Heart right ventricle (tissue), 16 donors: ENCODE data around the gene PLPP6. TPM values are rescaled to one million over a fixed set of nuclear protein-coding genes. Genes with fewer than 3 reads are reported as not detected.

ENCODE experiments used
- ATAC-seq, 8 donors: fragments of 200-7000 bp; cut with Tn5 transposase; one replicate each; pipeline ENCODE4 v1.9.1; 2020; ENCODE audit warnings: mild to moderate bottlenecking in 8 of 8, moderate library complexity in 8 of 8, moderate number of reproducible peaks in 1 of 8
- DNase-seq, 2 donors: peaks; one replicate each; pipeline ENCODE4 v3.0.0-alpha.2; 2020
- H3K27ac ChIP-seq, 10 donors: fragments of 200-600 bp; sonication (generic) in 2 of 10; one replicate each; pipeline versions ENCODE4 v1.5.0 to v1.8.0; 2020 to 2022; ENCODE audit warnings: mild to moderate bottlenecking in 3 of 10
- H3K27me3 ChIP-seq, 7 donors: fragments of 200-600 bp; one replicate each; pipeline ENCODE4 v1.8.0; 2021 to 2022; ENCODE audit warnings: mild to moderate bottlenecking in 2 of 7
- H3K36me3 ChIP-seq, 9 donors: fragments of 200-600 bp; sonication (generic) in 1 of 9; one replicate each; pipeline versions ENCODE4 v1.5.0 to v1.8.0; 2020 to 2022; ENCODE audit warnings: mild to moderate bottlenecking in 2 of 9
- H3K4me1 ChIP-seq, 9 donors: fragments of 200-600 bp; sonication (generic) in 1 of 9; one replicate each; pipeline versions ENCODE4 v1.5.0 to v1.8.0; 2020 to 2022; ENCODE audit warnings: mild to moderate bottlenecking in 4 of 9
- H3K4me3 ChIP-seq, 10 donors: fragments of 200-600 bp; sonication (generic) in 2 of 10; one replicate each; pipeline versions ENCODE4 v1.5.0 to v1.8.0; 2020 to 2022; ENCODE audit warnings: mild to moderate bottlenecking in 7 of 10, moderate library complexity in 2 of 10
- H3K9me3 ChIP-seq, 11 donors: fragments of 200-600 bp in 10 of 11; sonication (generic) in 2 of 11; one replicate each; pipeline versions ENCODE4 v1.5.0 to v1.8.0; 2013 to 2022; ENCODE audit warnings: mild to moderate bottlenecking in 2 of 11, control low read depth in 1 of 11, moderate library complexity in 1 of 11
- CTCF ChIP-seq, 9 donors: fragments of 200-600 bp; sonication (generic) in 2 of 9; IDR thresholded peaks; one replicate each; pipeline versions ENCODE4 v1.5.0 to v1.8.0; 2021 to 2022; ENCODE audit warnings: antibody characterized with exemption in 9 of 9, mild to moderate bottlenecking in 5 of 9, moderate library complexity in 1 of 9
- WGBS, 2 donors: extraction: QIAGEN DNeasy Blood & Tissue Kit; methylation state at CpG; one replicate each; pipeline ENCODE4 v1.1.7; 2013; ENCODE audit warnings: inconsistent platforms in 1 of 2; 5-methylcytosine and 5-hydroxymethylcytosine counted together
- intact Hi-C, 10 donors: fragments of 100-400 bp; cut with DNase I; formaldehyde crosslinking; loops; one replicate each; pipeline versions ENCODE4 v1.11.1 to v1.14.2; 2022
- polyA plus RNA-seq, 2 donors: library from polyadenylated mRNA; stranded (reverse); fragments of 200-250 nt; gene quantifications; one replicate each; pipeline ENCODE4 v1.2.3, GENCODE V29; 2013
- total RNA-seq, 10 donors: library from RNA; stranded (reverse); fragmentation: NEBNext Ultra II Directional in 3 of 10; extraction: Animal tissue kit (Norgen Biotek cat#: 25700) in 3 of 10; gene quantifications; one replicate each; pipeline versions ENCODE4 v1.2.1 to v1.2.4, GENCODE V29; 2021 to 2023
- donor health status: Arrhythmogenic right ventricular cardiomyopathy.
- donor health status: ischemic (EF 13 %, LVEDD 7.1; RV severe dilation, severe dysfunction).
- donor health status: healthy with polysubstance abuse.
- donor health status: DM: no; HTN: yes; CAD: no.
- donor health status: DM: no; HTN: no; CAD: no.
- donor health status: ischemic (EF 25% LVEDD 6.9; RV normal size, moderate dysfunction).
- donor health status: ischemic (EF 25% LVEDD 5.7; RV mildly dilated, moderate dysfunction).
- donor health status: healthy.
- donor health status: DM: yes; HTN: yes; CAD: no.
- donor health status: Ischemic cardiomyopathy.
- donor health status: ischemic (EF 35%, LVEDD 5.7; RV mildly dilated, moderate dysfunction).
- donor health status: nonischemic (EF 11% LVEDD 7.7; RV severe dilation, severe dysfunction).
- donor health status: DM: yes; HTN: yes; CAD: no.
- donor health status: PGD.
- donor health status: ischemic (EF 29% LVEDD 5.4; RV normal size, mild dysfunction).
- donor health status: nonischemic (EF 23%, LVEDD 6.1; RV moderate dilation, normal function).

PLPP6 gene
- total and polyA plus RNA-seq, 12 donors = 1.9 to 4.1 (median 2.5) TPM

GRCh38 chr9:4684820-4685219, 22.7 kb downstream of the PLPP6 start:
- Histone ChIP-seq H3K27ac (peak overlapping the region in 2 of 10 donors; percentile 31 to 64), H3K4me3 (no peak overlapping the region), H3K9me3 (no peaks in the 10 kb centered on the region), H3K36me3 (peaks cover 0 to 53% (median 10%) of the 10 kb centered on the region in 9 donors), H3K4me1 (peaks cover 0 to 88% (median 53%) of the 10 kb centered on the region in 9 donors), H3K27me3 (no peaks in the 10 kb centered on the region)
- ATAC-seq = no peak
- no peak for TF ChIP-seq CTCF (IDR thresholded peaks at IDR 0.05)
- intact Hi-C loops = loop anchor here in 4 of 10 donors (5.0 to 10.0 kb wide), 3 partner anchors 52 to 300 kb away; partner anchors contain the start of genes AK3 (in 3 of the 4) and JAK2 (in 1 of the 4)
- DNase-seq = no peak
- WGBS, 2 donors = 50 to 67% methylated on average over 4 of the region's 4 CpGs

- H3K4me3 ChIP-seq = no peak overlapping the region
- DNase-seq = no peak
- H3K9me3 ChIP-seq = no peaks in the 10 kb centered on the region
- ATAC-seq = peak in 6 of 8 donors; percentile 43 to 86 (median 72)
- H3K27ac ChIP-seq = peak overlapping the region in 9 of 10 donors; percentile 10 to 69 (median 44)
- intact Hi-C loops = loop anchor here in 2 of 10 donors (5.0 to 10.0 kb wide), 2 partner anchors 51 to 299 kb away; partner anchors contain the start of gene JAK2 (in 1 of the 2)
- WGBS, 2 donors = 36 to 46% methylated on average over 4 of the region's 4 CpGs
- H3K4me1 ChIP-seq = peaks cover 0 to 84% (median 50%) of the 10 kb centered on the region in 9 donors
- no peak for TF ChIP-seq CTCF (IDR thresholded peaks at IDR 0.05)
- peaks cover 0 to 66% (median 23%) of the 10 kb centered on the region in 9 donors for H3K36me3 ChIP-seq
- H3K27me3 ChIP-seq = no peaks in the 10 kb centered on the region
These were observed 24.0 kb downstream of the PLPP6 start for GRCh38 chr9:4686112-4686511.

- intact Hi-C loops = loop anchor here in 2 of 10 donors (5.0 to 10.0 kb wide), 2 partner anchors 51 to 298 kb away; partner anchors contain the start of gene JAK2 (in 1 of the 2)
- peak overlapping the region in 9 of 10 donors; percentile 15 to 69 (median 44) for H3K27ac ChIP-seq
- WGBS, 2 donors = 62 to 65% methylated on average over 1 of the region's 1 CpG
- no peaks in the 10 kb centered on the region for H3K9me3 ChIP-seq
- H3K4me3 ChIP-seq = no peak overlapping the region
- H3K36me3 ChIP-seq = peaks cover 0 to 70% (median 26%) of the 10 kb centered on the region in 9 donors
- peak in 4 of 8 donors; percentile 24 to 53 (median 31) for ATAC-seq
- no peaks in the 10 kb centered on the region for H3K27me3 ChIP-seq
- H3K4me1 ChIP-seq = peaks cover 0 to 80% (median 46%) of the 10 kb centered on the region in 9 donors
- no peak for DNase-seq
- TF ChIP-seq CTCF (IDR thresholded peaks at IDR 0.05) = no peak
These were observed 24.5 kb downstream of the PLPP6 start for GRCh38 chr9:4686584-4686983.

GRCh38 chr9:4689021-4689420, 26.9 kb downstream of the PLPP6 start:
- WGBS, 2 donors = 23 to 58% methylated on average over 2 of the region's 2 CpGs
- H3K27me3 ChIP-seq = no peaks in the 10 kb centered on the region
- peaks cover 0 to 82% (median 26%) of the 10 kb centered on the region in 9 donors for H3K36me3 ChIP-seq
- H3K4me3 ChIP-seq = no peak overlapping the region
- DNase-seq (no peak), ATAC-seq (peak in 1 of 8 donors; percentile 40)
- peak overlapping the region in 1 of 10 donors; percentile 4 for H3K27ac ChIP-seq
- H3K9me3 ChIP-seq = no peaks in the 10 kb centered on the region
- intact Hi-C loops = loop anchor here in 2 of 10 donors (5.0 to 10.0 kb wide), 2 partner anchors 48 to 296 kb away; partner anchors contain the start of gene JAK2 (in 1 of the 2)
- TF ChIP-seq CTCF (IDR thresholded peaks at IDR 0.05) = no peak
- peaks cover 0 to 70% (median 39%) of the 10 kb centered on the region in 9 donors for H3K4me1 ChIP-seq
